Lung (tissue), 12 donors: ENCODE results near the gene CASR. TPM values are rescaled to one million over a fixed set of nuclear protein-coding genes. Genes with fewer than 3 reads are reported as not detected.
A peak's percentile ranks its signal among the peaks of the same experiment; 100 is the strongest.

Source experiments
- ATAC-seq: fragments of 200-7000 bp; cut with Tn5 transposase; one replicate; pipeline ENCODE4 v1.9.1; 2020; ENCODE audit warnings: moderate number of reproducible peaks; ENCODE audit not compliant: insufficient read depth, low FRiP score
- DNase-seq, 3 donors: peaks; one replicate each; pipeline ENCODE4 v3.0.0-alpha.2; 2013 to 2017
- H3K27ac ChIP-seq, 2 donors: one replicate each; pipeline ENCODE4 v1.5.1; 2013; ENCODE audit warnings: mild to moderate bottlenecking in 2 of 2, moderate library complexity in 2 of 2, control low read depth in 1 of 2, inconsistent platforms in 1 of 2, low read depth in 1 of 2, low read length in 1 of 2
- H3K27me3 ChIP-seq, 3 donors: one replicate each; pipeline ENCODE4 v1.5.1; 2013; ENCODE audit warnings: low read length in 2 of 3; ENCODE audit not compliant: control insufficient read depth in 3 of 3, insufficient read depth in 3 of 3
- H3K36me3 ChIP-seq, 4 donors: one replicate each; pipeline ENCODE4 v1.5.1; 2013; ENCODE audit warnings: low read length in 4 of 4, mild to moderate bottlenecking in 1 of 4, moderate library complexity in 1 of 4; ENCODE audit not compliant: control insufficient read depth in 4 of 4, insufficient read depth in 4 of 4
- H3K4me1 ChIP-seq, 5 donors: one replicate each; pipeline ENCODE4 v1.5.1; 2013; ENCODE audit warnings: low read length in 5 of 5, mild to moderate bottlenecking in 2 of 5, moderate library complexity in 1 of 5; ENCODE audit not compliant: control insufficient read depth in 5 of 5, insufficient read depth in 5 of 5
- H3K4me3 ChIP-seq: one replicate; pipeline ENCODE4 v1.5.1; 2013; ENCODE audit warnings: mild to moderate bottlenecking, control low read depth, moderate library complexity
- H3K9ac ChIP-seq, 2 donors: one replicate each; pipeline ENCODE4 v1.5.1; 2013; ENCODE audit warnings: low read length in 2 of 2, control low read depth in 1 of 2; ENCODE audit not compliant: insufficient read depth in 1 of 2
- H3K9me3 ChIP-seq, 4 donors: one replicate each; pipeline ENCODE4 v1.5.1; 2013; ENCODE audit warnings: low read length in 3 of 4, mild to moderate bottlenecking in 1 of 4, moderate library complexity in 1 of 4; ENCODE audit not compliant: control insufficient read depth in 4 of 4, insufficient read depth in 3 of 4
- WGBS, 2 donors: extraction: QIAGEN DNeasy Blood & Tissue Kit; methylation state at CpG; one replicate each; pipeline ENCODE4 v1.1.7; 2013; 5-methylcytosine and 5-hydroxymethylcytosine counted together
- polyA plus RNA-seq, 2 donors: library from polyadenylated mRNA; stranded (reverse); fragments of 200-250 nt; gene quantifications; one replicate each; pipeline ENCODE4 v1.2.1, GENCODE V29; 2013
- total RNA-seq, 2 donors: library from RNA; depleted of rRNA in 1 of 2; stranded (reverse); fragments of >200 nt in 1 of 2; gene quantifications; one replicate each; pipeline ENCODE4 v1.2.1, GENCODE V29; 2014 to 2021
- TF ChIP-seq, protein P1 (sequence below): IDR thresholded peaks from 2 replicates; pipeline ENCODE4 v1.5.1; 2012; ENCODE audit warnings: mild to moderate bottlenecking; ENCODE audit errors: control extremely low read depth, extremely low read depth
- donor health status: control.
- donor health status: control.
- donor health status: Bipolar disorder and iron deficiency.
- donor health status: healthy.
- donor health status: DM: yes; HTN: yes; CAD: no.

Gene CASR
- total and polyA plus RNA-seq, 4 donors = 0.02 to 0.40 (median 0.02) TPM; not detected in 1

DNA sequence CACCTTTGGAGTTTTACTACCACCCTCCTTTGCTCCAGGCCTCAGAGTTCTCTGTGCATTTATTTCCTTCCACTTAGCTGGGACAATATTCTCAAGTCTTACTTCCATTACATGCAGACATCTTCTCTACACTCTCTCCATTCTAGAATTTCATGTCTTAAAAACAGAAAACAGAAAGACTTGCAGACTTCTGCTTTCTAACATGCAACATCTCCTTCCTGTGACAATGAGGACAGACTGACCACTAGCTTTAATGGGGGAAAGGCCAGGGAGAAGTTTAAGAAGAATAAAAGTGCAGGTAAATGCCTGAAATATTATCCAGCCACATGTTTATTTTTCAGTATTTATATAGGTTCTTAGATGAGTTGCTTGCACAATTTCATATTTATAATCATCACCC, 124.5 kb downstream of the CASR start:
- ATAC-seq = no peak
- Histone ChIP-seq H3K4me1 (peaks cover 0 to 2% (median 0%) of the 10 kb centered on the region in 5 donors), H3K4me3 (no peak overlapping the region), H3K27me3 (peaks cover 0 to 2% (median 0%) of the 10 kb centered on the region in 3 donors), H3K27ac (peak overlapping the region in 1 of 2 donors; percentile 31), H3K9ac (no peak overlapping the region), H3K9me3 (no peaks in the 10 kb centered on the region), H3K36me3 (no peaks in the 10 kb centered on the region)
- DNase-seq = no peak
- TF ChIP-seq, protein P1, sequence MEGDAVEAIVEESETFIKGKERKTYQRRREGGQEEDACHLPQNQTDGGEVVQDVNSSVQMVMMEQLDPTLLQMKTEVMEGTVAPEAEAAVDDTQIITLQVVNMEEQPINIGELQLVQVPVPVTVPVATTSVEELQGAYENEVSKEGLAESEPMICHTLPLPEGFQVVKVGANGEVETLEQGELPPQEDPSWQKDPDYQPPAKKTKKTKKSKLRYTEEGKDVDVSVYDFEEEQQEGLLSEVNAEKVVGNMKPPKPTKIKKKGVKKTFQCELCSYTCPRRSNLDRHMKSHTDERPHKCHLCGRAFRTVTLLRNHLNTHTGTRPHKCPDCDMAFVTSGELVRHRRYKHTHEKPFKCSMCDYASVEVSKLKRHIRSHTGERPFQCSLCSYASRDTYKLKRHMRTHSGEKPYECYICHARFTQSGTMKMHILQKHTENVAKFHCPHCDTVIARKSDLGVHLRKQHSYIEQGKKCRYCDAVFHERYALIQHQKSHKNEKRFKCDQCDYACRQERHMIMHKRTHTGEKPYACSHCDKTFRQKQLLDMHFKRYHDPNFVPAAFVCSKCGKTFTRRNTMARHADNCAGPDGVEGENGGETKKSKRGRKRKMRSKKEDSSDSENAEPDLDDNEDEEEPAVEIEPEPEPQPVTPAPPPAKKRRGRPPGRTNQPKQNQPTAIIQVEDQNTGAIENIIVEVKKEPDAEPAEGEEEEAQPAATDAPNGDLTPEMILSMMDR = no peak

DNA sequence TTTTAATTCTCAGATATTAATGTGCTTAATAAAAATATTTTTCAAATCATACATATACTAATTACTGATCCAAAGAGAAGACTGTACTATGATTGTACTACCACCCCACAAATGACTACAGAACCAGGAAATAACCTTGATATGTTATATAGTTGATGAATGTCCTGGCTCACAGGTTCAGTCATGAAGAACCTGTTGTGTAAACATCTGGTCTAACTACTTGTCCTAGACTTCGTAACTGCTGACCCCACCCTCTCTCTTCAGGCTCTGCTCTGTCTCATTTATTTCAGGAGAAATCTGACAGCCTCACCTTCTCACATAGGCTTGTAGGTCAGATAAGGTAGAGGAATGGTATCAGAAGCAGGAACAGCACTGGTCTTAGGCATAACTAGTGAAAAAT, 126.9 kb downstream of the CASR start:
- Histone ChIP-seq H3K27ac (no peak overlapping the region), H3K9ac (no peak overlapping the region)
- no peak for DNase-seq

DNA sequence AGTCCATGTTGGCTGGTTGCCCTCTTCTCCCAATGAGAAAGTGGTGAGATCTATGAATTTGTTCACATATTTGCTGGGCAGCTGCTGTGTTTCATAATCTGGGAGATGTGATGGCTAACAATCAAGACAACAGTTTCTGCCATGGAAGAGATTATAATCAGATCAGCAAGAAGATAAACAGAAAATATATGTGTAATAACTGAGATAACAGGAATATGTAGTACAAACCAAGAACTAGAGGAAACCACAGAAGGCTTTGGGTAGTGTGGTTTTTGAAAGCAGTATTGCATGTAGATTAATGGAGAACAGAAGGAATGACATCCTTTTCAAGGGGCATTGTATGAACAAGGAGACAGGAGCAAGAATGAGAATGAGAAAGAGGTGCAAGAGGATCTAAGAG, 129.4 kb downstream of the CASR start:
- H3K27me3 ChIP-seq = peaks cover 0 to 2% (median 0%) of the 10 kb centered on the region in 3 donors
- H3K4me1 ChIP-seq = peaks cover 0 to 10% (median 0%) of the 10 kb centered on the region in 5 donors
- H3K27ac ChIP-seq = no peak overlapping the region
- no peak for DNase-seq
- no peak overlapping the region for H3K4me3 ChIP-seq
- ATAC-seq = no peak
- H3K9ac ChIP-seq = no peak overlapping the region
- peaks cover 0 to 2% (median 0%) of the 10 kb centered on the region in 4 donors for H3K9me3 ChIP-seq
- TF ChIP-seq, protein P1 = no peak
- H3K36me3 ChIP-seq = no peaks in the 10 kb centered on the region

More for the DNA sequence above, 126.9 kb downstream of the CASR start:
- no peaks in the 10 kb centered on the region for H3K9me3 ChIP-seq
- ATAC-seq = no peak
- 14 to 28% methylated on average over 1 of the region's 1 CpG for WGBS, 2 donors
- no peak overlapping the region for H3K4me3 ChIP-seq
- no peaks in the 10 kb centered on the region for H3K36me3 ChIP-seq
- peaks cover 0 to 10% (median 0%) of the 10 kb centered on the region in 5 donors for H3K4me1 ChIP-seq
- TF ChIP-seq, protein P1 = no peak
- H3K27me3 ChIP-seq = peaks cover 0 to 2% (median 0%) of the 10 kb centered on the region in 3 donors

DNA sequence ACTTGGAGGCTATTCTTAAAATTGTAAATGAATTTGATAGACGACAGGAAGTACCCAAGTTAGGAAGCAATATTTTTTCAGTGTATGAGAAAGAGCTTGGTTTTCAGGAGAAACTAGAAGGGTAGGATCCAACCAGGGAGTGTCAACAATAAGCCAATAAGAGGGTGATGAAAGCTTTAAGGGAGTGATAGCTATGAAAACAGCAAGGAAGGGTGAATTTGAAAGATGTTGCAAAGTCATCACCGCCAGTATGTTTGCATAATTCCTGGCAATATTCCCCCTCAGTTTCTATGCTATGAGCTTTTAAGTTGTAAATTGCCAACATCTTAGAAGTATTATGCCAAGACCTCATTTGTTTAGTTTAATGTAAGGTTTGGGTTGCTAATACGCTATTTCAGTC, 129.8 kb downstream of the CASR start:
- no peak overlapping the region for H3K4me3 ChIP-seq
- H3K27ac ChIP-seq = no peak overlapping the region
- ATAC-seq (no peak), DNase-seq (peak in 2 of 3 donors; percentile 65 to 82)
- peaks cover 0 to 2% (median 0%) of the 10 kb centered on the region in 4 donors for H3K9me3 ChIP-seq
- no peaks in the 10 kb centered on the region for H3K36me3 ChIP-seq
- H3K27me3 ChIP-seq = peaks cover 0 to 2% (median 0%) of the 10 kb centered on the region in 3 donors
- H3K4me1 ChIP-seq = peaks cover 0 to 10% (median 0%) of the 10 kb centered on the region in 5 donors
- TF ChIP-seq, protein P1 = no peak
- H3K9ac ChIP-seq = no peak overlapping the region
- WGBS, 2 donors = 25 to 43% methylated on average over 3 of the region's 3 CpGs
